ENCODE data around the gene SUFU. TPM values are rescaled to one million over a fixed set of nuclear protein-coding genes. Genes with fewer than 3 reads are reported as not detected.

SUFU gene
- total and polyA plus RNA-seq, 4 donors = 1.8 to 3.8 (median 2.9) TPM

DNA sequence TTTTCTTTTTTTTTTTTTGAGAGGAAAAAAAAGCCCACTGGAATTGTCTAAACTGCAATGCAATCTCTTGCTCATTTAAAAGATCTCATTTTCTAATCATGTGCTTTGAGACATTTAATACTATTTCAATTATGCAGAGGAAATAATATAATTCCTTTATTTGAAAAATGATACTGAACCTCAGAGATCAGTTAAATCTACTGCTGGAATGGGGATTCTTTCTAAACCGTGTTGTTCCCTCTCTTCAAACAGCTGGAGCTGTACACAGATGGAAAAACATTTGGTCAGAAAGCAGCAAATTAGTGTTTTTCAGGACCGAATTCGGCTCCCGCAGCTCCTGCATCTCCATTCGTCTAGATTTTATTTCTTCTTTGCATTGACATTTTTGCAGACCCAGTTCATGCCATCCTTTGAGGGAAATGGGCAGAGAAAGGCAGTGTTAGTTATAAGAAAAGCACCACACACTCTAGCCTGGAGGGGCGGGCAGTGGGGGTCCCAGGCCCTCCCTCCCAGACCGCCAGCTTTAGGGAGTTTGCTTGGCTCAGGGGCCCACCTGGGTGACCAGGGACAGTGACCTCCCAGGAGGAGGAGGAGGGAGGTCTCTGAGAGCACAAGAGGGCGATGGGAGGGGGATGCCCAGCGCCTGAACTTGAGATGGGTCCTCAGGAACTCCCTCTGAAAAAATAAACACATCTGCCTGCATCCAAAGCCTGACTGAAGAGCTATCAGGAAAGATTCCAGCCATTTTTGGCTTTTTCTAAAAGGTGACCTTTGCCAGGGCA is 173.0 kb downstream of the SUFU start:
- no peak for DNase-seq (ENCODE audit: low spot score)
- peak overlapping the region in 1 of 2 donors; percentile 26 for H3K27ac ChIP-seq (ENCODE audit: low read depth in 1 of 2, low read length in 2 of 2)
- WGBS = 84% methylated on average over 9 of the region's 9 CpGs
- peaks cover 6 to 24% (median 14%) of the 10 kb centered on the region in 4 donors for H3K4me1 ChIP-seq (ENCODE audit: control insufficient read depth in 4 of 4, insufficient read depth in 4 of 4, low read length in 3 of 4)
- no peaks in the 10 kb centered on the region for H3K27me3 ChIP-seq (ENCODE audit: control insufficient read depth in 4 of 4, insufficient read depth in 4 of 4, low read length in 3 of 4)
- TF ChIP-seq, protein P1, sequence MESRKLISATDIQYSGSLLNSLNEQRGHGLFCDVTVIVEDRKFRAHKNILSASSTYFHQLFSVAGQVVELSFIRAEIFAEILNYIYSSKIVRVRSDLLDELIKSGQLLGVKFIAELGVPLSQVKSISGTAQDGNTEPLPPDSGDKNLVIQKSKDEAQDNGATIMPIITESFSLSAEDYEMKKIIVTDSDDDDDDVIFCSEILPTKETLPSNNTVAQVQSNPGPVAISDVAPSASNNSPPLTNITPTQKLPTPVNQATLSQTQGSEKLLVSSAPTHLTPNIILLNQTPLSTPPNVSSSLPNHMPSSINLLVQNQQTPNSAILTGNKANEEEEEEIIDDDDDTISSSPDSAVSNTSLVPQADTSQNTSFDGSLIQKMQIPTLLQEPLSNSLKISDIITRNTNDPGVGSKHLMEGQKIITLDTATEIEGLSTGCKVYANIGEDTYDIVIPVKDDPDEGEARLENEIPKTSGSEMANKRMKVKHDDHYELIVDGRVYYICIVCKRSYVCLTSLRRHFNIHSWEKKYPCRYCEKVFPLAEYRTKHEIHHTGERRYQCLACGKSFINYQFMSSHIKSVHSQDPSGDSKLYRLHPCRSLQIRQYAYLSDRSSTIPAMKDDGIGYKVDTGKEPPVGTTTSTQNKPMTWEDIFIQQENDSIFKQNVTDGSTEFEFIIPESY (IDR thresholded peaks at IDR 0.05) = no peak
- no peak for TF ChIP-seq SP1 (IDR thresholded peaks at IDR 0.05)
- TF ChIP-seq, protein P2, sequence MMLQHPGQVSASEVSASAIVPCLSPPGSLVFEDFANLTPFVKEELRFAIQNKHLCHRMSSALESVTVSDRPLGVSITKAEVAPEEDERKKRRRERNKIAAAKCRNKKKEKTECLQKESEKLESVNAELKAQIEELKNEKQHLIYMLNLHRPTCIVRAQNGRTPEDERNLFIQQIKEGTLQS (IDR thresholded peaks at IDR 0.05) = no peak
- TF ChIP-seq GABPA (IDR thresholded peaks at IDR 0.05 in 1 of 2, conservative IDR thresholded peaks at IDR 0.05 in 1 of 2) = no peak
- TF ChIP-seq, protein P3, sequence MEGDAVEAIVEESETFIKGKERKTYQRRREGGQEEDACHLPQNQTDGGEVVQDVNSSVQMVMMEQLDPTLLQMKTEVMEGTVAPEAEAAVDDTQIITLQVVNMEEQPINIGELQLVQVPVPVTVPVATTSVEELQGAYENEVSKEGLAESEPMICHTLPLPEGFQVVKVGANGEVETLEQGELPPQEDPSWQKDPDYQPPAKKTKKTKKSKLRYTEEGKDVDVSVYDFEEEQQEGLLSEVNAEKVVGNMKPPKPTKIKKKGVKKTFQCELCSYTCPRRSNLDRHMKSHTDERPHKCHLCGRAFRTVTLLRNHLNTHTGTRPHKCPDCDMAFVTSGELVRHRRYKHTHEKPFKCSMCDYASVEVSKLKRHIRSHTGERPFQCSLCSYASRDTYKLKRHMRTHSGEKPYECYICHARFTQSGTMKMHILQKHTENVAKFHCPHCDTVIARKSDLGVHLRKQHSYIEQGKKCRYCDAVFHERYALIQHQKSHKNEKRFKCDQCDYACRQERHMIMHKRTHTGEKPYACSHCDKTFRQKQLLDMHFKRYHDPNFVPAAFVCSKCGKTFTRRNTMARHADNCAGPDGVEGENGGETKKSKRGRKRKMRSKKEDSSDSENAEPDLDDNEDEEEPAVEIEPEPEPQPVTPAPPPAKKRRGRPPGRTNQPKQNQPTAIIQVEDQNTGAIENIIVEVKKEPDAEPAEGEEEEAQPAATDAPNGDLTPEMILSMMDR (IDR thresholded peaks at IDR 0.05; ENCODE audit: low read depth, low read length, missing input control) = no peak
- no peak for TF ChIP-seq JUND (IDR thresholded peaks at IDR 0.05)
- no peak for TF ChIP-seq HNF4A (conservative IDR thresholded peaks at IDR 0.05)
- no peak for TF ChIP-seq RAD21 (IDR thresholded peaks at IDR 0.05)
- TF ChIP-seq NR2F2 (IDR thresholded peaks at IDR 0.05) = no peak
- TF ChIP-seq HNF4G (IDR thresholded peaks at IDR 0.05) = no peak
- H3K9me3 ChIP-seq (ENCODE audit: control insufficient read depth in 4 of 4, low read length in 3 of 4) = no peaks in the 10 kb centered on the region
- H3K4me3 ChIP-seq (ENCODE audit: low read depth in 1 of 3, low read length in 3 of 3) = no peak overlapping the region
- no peaks in the 10 kb centered on the region for H3K36me3 ChIP-seq (ENCODE audit: control insufficient read depth in 4 of 4, insufficient read depth in 3 of 4, low read depth in 1 of 4, low read length in 3 of 4)
- H3K9ac ChIP-seq (ENCODE audit: low read depth in 1 of 2, low read length in 2 of 2) = no peak overlapping the region

DNA sequence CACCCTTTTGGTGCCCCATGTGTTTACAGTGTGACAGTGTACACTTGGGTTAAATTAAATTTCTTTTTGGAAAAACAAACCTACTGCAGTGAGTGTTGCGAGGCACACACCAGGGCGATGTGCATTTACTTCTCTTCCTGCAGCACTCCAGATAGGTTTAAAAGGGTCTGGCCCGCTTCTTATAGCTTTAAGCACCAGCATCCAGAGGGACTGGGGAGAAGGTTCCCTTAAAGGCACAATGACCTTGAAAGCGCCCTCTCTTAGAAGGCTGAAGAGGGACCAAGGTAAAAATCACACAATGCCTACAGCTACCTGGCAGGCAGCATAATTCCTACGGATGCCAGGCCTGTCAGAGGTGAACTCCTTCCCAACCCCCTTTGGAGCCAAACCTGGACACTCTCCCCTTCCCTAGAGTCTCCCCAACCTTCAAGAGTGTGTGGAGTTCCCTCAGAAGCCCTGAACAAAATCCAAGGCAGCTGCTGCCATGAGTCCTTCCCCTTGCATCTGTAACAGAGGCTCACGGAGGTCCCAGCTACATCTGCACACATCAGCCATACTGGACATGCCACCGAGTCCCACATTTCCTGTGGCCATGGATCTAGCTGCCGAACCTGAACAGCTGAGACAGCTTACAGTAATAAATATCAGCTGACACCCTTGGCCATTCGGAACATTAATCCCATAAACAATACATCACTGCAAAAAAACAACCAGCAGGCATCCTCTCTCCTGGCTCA is 173.7 kb downstream of the SUFU start:
- Histone ChIP-seq H3K9ac (ENCODE audit: low read depth in 1 of 2, low read length in 2 of 2) (no peak overlapping the region), H3K27ac (ENCODE audit: low read depth in 1 of 2, low read length in 2 of 2) (no peak overlapping the region), H3K4me1 (ENCODE audit: control insufficient read depth in 4 of 4, insufficient read depth in 4 of 4, low read length in 3 of 4) (peaks cover 6 to 24% (median 14%) of the 10 kb centered on the region in 4 donors), H3K9me3 (ENCODE audit: control insufficient read depth in 4 of 4, low read length in 3 of 4) (no peaks in the 10 kb centered on the region), H3K27me3 (ENCODE audit: control insufficient read depth in 4 of 4, insufficient read depth in 4 of 4, low read length in 3 of 4) (no peaks in the 10 kb centered on the region), H3K4me3 (ENCODE audit: low read depth in 1 of 3, low read length in 3 of 3) (no peak overlapping the region), H3K36me3 (ENCODE audit: control insufficient read depth in 4 of 4, insufficient read depth in 3 of 4, low read depth in 1 of 4, low read length in 3 of 4) (no peaks in the 10 kb centered on the region)
- TF ChIP-seq JUND (IDR thresholded peaks at IDR 0.05) (no peak), RXRA (IDR thresholded peaks at IDR 0.05) (no peak), EGR1 (IDR thresholded peaks at IDR 0.05; ENCODE audit: low read depth in 2 of 2) (no peak), NR2F2 (IDR thresholded peaks at IDR 0.05) (no peak)
- TF ChIP-seq, protein P1 (IDR thresholded peaks at IDR 0.05) = no peak
- TF ChIP-seq, protein P3 (IDR thresholded peaks at IDR 0.05; ENCODE audit: low read depth, low read length, missing input control) = no peak
- DNase-seq (ENCODE audit: low spot score) = no peak
- WGBS = 75% methylated on average over 9 of the region's 9 CpGs
